GM21526 (cell line): ENCODE results near the gene TENT5A.
"Not testable (repeated sequence)": the region's sequence is repeated elsewhere in the genome, so short reads cannot be mapped to it uniquely, and the experiment has no call there.

Experiments
- ATAC-seq: cut with Tn5 transposase; IDR thresholded peaks from one replicate; pipeline ENCODE4 v1.9.1; 2021; ENCODE audit warnings: moderate library complexity; ENCODE audit not compliant: unreplicated experiment, low FRiP score

The TENT5A gene

GRCh38 chr6:81752084-81752920, at the start of gene TENT5A:
TSS of gene TENT5A (minus strand) at chr6:81752681. CDS start at chr6:81752141, 540 bp downstream.
- ATAC-seq = peak; percentile 78

- no peak for ATAC-seq
Measured at GRCh38 chr6:81801489-81801888, 49.0 kb upstream of the TENT5A start.

GRCh38 chr6:81800666-81801065, 48.2 kb upstream of the TENT5A start:
- no peak for ATAC-seq

GRCh38 chr6:81799323-81799722, 46.8 kb upstream of the TENT5A start:
- ATAC-seq = no peak

DNA sequence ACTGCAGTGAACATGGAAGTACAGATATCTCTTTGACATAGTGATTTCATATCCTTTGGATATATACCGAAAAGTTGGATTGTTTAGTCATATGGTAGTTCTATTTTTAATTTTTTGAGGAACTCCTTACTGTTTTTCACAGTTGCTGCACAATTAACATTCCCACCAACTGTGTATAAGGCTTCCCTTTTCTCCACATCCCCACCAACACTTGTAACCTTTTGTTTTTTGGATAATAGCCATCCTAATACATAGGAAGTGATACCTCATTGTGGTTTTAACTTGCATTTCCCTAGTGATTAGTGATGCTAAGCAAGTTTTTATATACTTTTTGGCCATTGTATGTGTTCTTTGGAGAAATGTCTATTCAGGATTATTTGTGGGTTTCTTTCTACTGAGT, 45.1 kb upstream of the TENT5A start:
- ATAC-seq = no peak

GRCh38 chr6:81795890-81796289, 43.4 kb upstream of the TENT5A start:
- no peak for ATAC-seq

GRCh38 chr6:81793821-81794475, 41.5 kb upstream of the TENT5A start:
- no peak for ATAC-seq

DNA sequence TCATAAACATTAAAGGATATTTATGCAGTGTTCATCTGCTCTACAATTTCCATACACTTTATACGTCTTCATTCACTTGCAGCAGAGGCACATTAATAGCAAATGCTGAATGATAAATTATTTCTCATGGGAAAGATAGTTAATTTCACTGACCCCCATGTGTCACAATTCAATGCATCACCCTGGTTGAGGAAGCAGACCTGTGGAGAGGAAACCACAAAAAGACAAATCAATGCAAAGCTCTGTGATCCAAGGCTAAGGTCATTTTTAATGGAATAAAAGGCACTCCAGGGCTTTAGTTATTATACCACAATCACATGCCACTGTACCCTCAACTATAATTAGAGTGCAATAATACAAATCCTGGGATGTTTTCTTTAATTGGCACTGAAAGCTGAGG, 40.3 kb upstream of the TENT5A start:
- ATAC-seq = no peak

DNA sequence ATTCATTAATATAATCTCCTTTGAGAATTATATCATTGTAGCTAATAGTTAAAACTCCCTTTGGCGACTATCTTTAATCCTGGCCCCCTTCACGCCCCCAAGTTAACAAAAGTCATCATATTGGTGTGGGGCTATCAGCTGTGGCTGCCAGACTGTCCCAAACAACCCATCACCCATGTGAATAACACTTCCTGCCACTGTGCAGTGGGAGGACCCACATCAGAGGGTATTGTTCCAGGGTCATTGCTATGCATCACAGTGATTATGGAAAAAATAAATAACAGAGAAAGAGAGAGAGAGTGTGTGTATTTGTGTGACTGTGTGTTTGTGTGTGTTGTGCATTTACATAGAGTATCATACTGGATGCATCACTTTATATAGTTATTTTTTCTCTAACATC, 39.3 kb upstream of the TENT5A start:
- no peak for ATAC-seq

- ATAC-seq = no peak
Measured at GRCh38 chr6:81790034-81790433, 37.6 kb upstream of the TENT5A start.

DNA sequence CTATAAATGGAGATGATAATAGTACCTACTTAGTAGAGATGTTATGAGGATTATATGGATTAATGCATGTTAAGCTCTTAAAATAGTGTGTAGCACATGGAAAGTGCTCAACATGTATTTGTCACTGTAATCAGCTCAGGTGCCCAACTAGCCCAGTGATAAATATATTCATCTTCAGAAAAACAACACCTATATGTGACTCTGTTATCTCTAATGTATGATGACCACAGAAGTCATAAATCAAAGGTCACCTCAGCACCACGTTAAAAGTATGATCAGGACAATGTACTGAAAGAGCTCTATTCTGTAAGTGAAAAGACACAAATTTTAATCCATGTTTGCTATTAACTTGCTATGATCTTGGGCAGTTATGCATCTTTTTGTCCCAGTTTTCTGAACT, 36.8 kb upstream of the TENT5A start:
- no peak for ATAC-seq

DNA sequence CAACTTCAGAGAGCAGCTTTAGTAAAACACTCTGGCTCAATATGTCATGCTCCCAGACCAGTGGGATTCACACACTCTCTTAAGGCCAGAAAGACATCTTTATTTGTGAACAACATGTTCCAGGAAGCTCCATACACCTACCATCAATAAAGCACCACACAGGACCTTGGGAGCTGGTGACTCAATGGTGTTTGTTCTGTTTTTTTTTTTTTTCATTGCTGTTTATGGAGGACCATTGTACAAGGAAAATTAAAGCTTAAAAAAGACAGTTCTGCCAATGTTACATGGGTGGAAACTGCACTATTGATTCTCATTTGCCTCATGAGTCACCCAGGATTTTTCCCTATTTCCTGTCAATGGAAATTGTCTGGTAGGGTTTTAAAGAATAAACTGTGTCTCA, 36.3 kb upstream of the TENT5A start:
- no peak for ATAC-seq

DNA sequence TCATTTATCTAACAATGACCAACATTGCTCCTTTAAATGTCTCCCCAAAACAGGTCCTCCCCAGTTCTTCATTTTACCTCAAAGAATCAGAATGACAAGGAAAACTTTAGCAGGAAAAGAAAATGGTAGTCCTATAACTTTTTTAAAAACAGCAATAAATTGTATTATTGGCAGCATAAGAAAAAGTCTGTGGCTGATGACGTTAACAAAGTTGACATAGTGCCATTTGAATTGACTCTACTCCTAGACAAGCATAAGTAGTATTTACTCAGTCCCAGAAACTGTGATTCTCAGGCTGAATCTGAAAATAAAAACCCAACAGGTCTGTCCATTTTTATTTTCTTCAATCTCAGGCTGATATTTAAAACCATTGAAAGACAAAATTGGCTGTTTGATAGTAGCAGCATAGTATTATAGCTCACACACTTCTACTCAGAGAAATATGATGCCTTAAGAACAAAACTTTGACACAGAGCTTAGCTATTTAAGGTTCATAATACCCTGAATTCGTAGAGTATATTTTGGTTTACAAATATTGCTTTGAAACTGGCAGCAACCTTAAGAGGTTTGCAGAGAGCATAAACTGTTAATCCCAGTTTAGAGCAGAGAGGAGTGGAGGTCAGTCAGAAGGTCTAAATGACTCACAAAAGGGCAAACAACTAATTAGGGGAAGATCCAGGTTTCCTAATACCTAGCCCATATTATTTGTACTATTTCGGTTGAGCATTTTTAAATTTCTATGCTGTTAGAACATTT, 35.0 kb upstream of the TENT5A start:
- no peak for ATAC-seq

- no peak for ATAC-seq
Measured at GRCh38 chr6:81786150-81786549, 33.7 kb upstream of the TENT5A start.

DNA sequence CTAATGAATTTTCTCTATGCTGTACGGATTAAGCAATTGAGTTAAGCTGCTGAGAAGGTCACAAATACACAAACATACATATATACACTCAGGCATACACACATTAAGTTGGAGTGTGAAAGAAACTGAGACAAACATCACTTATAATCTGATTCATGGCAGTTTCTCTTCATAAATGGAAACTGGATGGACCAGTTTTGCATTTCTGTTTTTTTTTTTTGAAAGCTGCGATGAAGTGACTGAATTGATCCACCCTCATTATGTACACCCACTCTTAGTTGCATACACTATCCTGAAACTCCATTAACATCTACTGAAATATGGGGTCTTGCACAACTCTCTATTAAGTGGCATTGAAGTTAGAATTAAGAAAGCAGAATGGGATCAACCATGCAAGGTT, 32.9 kb upstream of the TENT5A start:
- ATAC-seq = no peak

DNA sequence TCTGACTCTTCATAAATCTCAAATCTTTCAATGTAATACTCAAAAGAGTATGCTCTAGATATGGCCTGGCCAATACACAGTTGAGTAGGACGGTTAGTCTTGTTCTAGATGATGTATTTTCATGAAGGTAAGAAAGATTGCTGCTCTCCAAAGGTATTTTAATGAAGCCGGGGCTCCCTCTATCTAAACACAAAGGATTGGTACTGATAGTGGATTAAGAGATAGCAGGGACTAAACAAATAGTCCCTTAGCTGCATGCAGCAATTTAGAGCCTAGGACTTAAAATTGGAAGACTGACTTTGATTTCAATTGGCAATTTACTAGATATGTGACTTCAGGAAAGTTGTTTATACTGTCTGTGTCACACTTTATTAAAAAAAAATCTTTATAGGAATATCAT, 31.4 kb upstream of the TENT5A start:
- ATAC-seq = no peak

GRCh38 chr6:81781624-81782023, 29.1 kb upstream of the TENT5A start:
- no peak for ATAC-seq

- ATAC-seq = no peak
Measured at GRCh38 chr6:81777586-81778268, 25.2 kb upstream of the TENT5A start.

- not testable (repeated sequence) for ATAC-seq
Measured at GRCh38 chr6:81776219-81776618, 23.7 kb upstream of the TENT5A start.

GRCh38 chr6:81774542-81774941, 22.1 kb upstream of the TENT5A start:
- ATAC-seq = no peak

GRCh38 chr6:81773887-81774286, 21.4 kb upstream of the TENT5A start:
- no peak for ATAC-seq
